H1 (cell line): ENCODE results near the gene SPSB1. TPM values are rescaled to one million over a fixed set of nuclear protein-coding genes. Genes with fewer than 3 reads are reported as not detected.
A peak's percentile ranks its signal among the peaks of the same experiment; 100 is the strongest.

ENCODE experiments used
- CTCF ChIA-PET: fragments of 300-600 bp; sonication (Branson Sonifier 250); formaldehyde crosslinking; loops from one replicate; lab custom pipeline; 2021; ENCODE audit not compliant: partially characterized antibody; lab: Charles Lee
- POLR2A ChIA-PET: fragments of 300-600 bp; sonication (Branson Sonifier 250); formaldehyde crosslinking; loops from one replicate; lab custom pipeline; 2021; ENCODE audit warnings: inconsistent platforms; ENCODE audit not compliant: partially characterized antibody; lab: Charles Lee
- DNase-seq, 2 experiments: peaks; one replicate each; pipeline versions ENCODE4 v3.0.0 to v3.0.0-alpha.2; 2010 to 2022; ENCODE audit warnings: low spot score in 2 of 2, low read depth in 1 of 2, mixed read lengths in 1 of 2
- FAIRE-seq: peaks from 2 replicates; lab custom pipeline; 2011; peaks lifted over from hg19 to GRCh38; lab: Jason Lieb, UNC
- H2AFZ ChIP-seq: 2 replicates; pipeline ENCODE4 v1.8.1; 2012; ENCODE audit warnings: low read length, inconsistent platforms
- H2AK5ac ChIP-seq: 2 replicates; pipeline ENCODE4 v1.6.1; 2013; ENCODE audit warnings: low read depth, low read length
- H2BK120ac ChIP-seq: replicated peaks from 2 replicates; pipeline ENCODE3; 2013; ENCODE audit warnings: low read depth, low read length, inconsistent platforms
- H2BK12ac ChIP-seq: 2 replicates; pipeline ENCODE4 v1.6.1; 2013; ENCODE audit warnings: low read depth, low read length
- H2BK15ac ChIP-seq: 2 replicates; pipeline ENCODE4 v1.6.1; 2013; ENCODE audit warnings: low read length
- H2BK20ac ChIP-seq: 2 replicates; pipeline ENCODE4 v1.6.1; 2013; ENCODE audit warnings: low read length
- H2BK5ac ChIP-seq: 2 replicates; pipeline ENCODE4 v1.6.1; 2013; ENCODE audit warnings: low read depth, low read length
- H3K14ac ChIP-seq: 2 replicates; pipeline ENCODE4 v1.6.1; 2013; ENCODE audit warnings: inconsistent platforms; ENCODE audit not compliant: insufficient read length
- H3K18ac ChIP-seq: 2 replicates; pipeline ENCODE4 v1.6.1; 2013; ENCODE audit warnings: low read length; ENCODE audit errors: extremely low read depth
- H3K23ac ChIP-seq: 2 replicates; pipeline ENCODE4 v1.6.1; 2013; ENCODE audit warnings: inconsistent platforms; ENCODE audit not compliant: insufficient read length
- H3K23me2 ChIP-seq: 2 replicates; pipeline ENCODE4 v1.6.1; 2013; ENCODE audit warnings: low read depth, low read length
- H3K27ac ChIP-seq: 2 replicates; pipeline ENCODE4 v1.6.1; 2011; ENCODE audit warnings: low read depth, low read length, inconsistent platforms
- H3K27me3 ChIP-seq, 4 experiments: replicated peaks in 1 of 4; 1 replicate in 1 of 4; 2 replicates in 3 of 4; pipeline versions ENCODE4 v1.6.1 to v1.8.1; 2011 to 2013; ENCODE audit warnings: low read length in 3 of 4, mild to moderate bottlenecking in 3 of 4, inconsistent platforms in 2 of 4, mixed read lengths in 2 of 4, moderate library complexity in 1 of 4; ENCODE audit not compliant: control insufficient read depth in 3 of 4, insufficient read depth in 3 of 4; ENCODE audit errors: extremely low read depth in 1 of 4
- H3K36me3 ChIP-seq, 4 experiments: 2 replicates each; pipeline versions ENCODE4 v1.6.1 to v1.8.1; 2011 to 2013; ENCODE audit warnings: mild to moderate bottlenecking in 4 of 4, low read length in 3 of 4, moderate library complexity in 2 of 4, control low read depth in 1 of 4, inconsistent platforms in 1 of 4; ENCODE audit not compliant: insufficient read depth in 4 of 4, control insufficient read depth in 2 of 4
- H3K4ac ChIP-seq: replicated peaks from 2 replicates; pipeline ENCODE3; 2013; ENCODE audit warnings: low read length, low read depth, mixed read lengths, inconsistent platforms; ENCODE audit not compliant: insufficient read length
- H3K4me1 ChIP-seq, 4 experiments: replicated peaks in 1 of 4; 1 replicate in 1 of 4; 2 replicates in 3 of 4; pipeline versions ENCODE4 v1.6.1 to v1.8.1; 2011 to 2013; ENCODE audit warnings: low read length in 3 of 4, inconsistent platforms in 2 of 4, mixed read lengths in 1 of 4; ENCODE audit not compliant: insufficient read depth in 4 of 4, control insufficient read depth in 3 of 4
- H3K4me2 ChIP-seq, 2 experiments: 2 replicates each; pipeline versions ENCODE4 v1.6.1 to v1.8.1; 2011 to 2013; ENCODE audit warnings: low read depth in 2 of 2, low read length in 2 of 2, control low read depth in 1 of 2, inconsistent platforms in 1 of 2, mild to moderate bottlenecking in 1 of 2; ENCODE audit not compliant: insufficient read depth in 1 of 2
- H3K4me3 ChIP-seq, 4 experiments: fragments of 200-600, 300-600 bp in 1 of 4; sonication (generic), shearing (Covaris generic), sonication (Bioruptor Twin) in 1 of 4; 2 replicates each; pipeline versions ENCODE4 v1.5.1 to v1.8.1; 2011 to 2016; ENCODE audit warnings: low read length in 4 of 4, low read depth in 3 of 4, control low read depth in 2 of 4, inconsistent platforms in 2 of 4, mild to moderate bottlenecking in 2 of 4, mixed read lengths in 1 of 4, moderate library complexity in 1 of 4; ENCODE audit not compliant: insufficient read depth in 2 of 4; ENCODE audit errors: extremely low read depth in 1 of 4
- H3K56ac ChIP-seq: replicated peaks from 2 replicates; pipeline ENCODE3; 2013; ENCODE audit warnings: low read depth, mild to moderate bottlenecking, mixed read lengths, low read length, inconsistent platforms; ENCODE audit not compliant: insufficient read length
- H3K79me1 ChIP-seq: 2 replicates; pipeline ENCODE4 v1.6.1; 2013; ENCODE audit warnings: low read depth, low read length, control low read depth
- H3K79me2 ChIP-seq, 2 experiments: 2 replicates each; pipeline versions ENCODE4 v1.6.1 to v1.8.1; 2012 to 2013; ENCODE audit warnings: low read length in 2 of 2, mild to moderate bottlenecking in 2 of 2, inconsistent platforms in 1 of 2; ENCODE audit not compliant: insufficient read depth in 2 of 2, control insufficient read depth in 1 of 2
- H3K9ac ChIP-seq, 4 experiments: replicated peaks in 1 of 4; 1 replicate in 1 of 4; 2 replicates in 3 of 4; pipeline versions ENCODE4 v1.6.1 to v1.8.1; 2011 to 2013; ENCODE audit warnings: low read depth in 3 of 4, low read length in 3 of 4, control low read depth in 2 of 4, mild to moderate bottlenecking in 2 of 4, moderate library complexity in 2 of 4, inconsistent platforms in 1 of 4; ENCODE audit errors: extremely low read depth in 1 of 4
- H3K9me3 ChIP-seq, 2 experiments: 2 replicates each; pipeline versions ENCODE4 v1.6.1 to v1.8.1; 2012 to 2013; ENCODE audit warnings: mild to moderate bottlenecking in 2 of 2, moderate library complexity in 2 of 2, control low read depth in 1 of 2, inconsistent platforms in 1 of 2, low read depth in 1 of 2, low read length in 1 of 2, mixed read lengths in 1 of 2; ENCODE audit not compliant: insufficient read depth in 2 of 2
- H4K20me1 ChIP-seq, 2 experiments: replicated peaks in 1 of 2; 2 replicates each; pipeline versions ENCODE3 to v1.8.1; 2011 to 2013; ENCODE audit warnings: inconsistent platforms in 2 of 2, low read length in 2 of 2, mild to moderate bottlenecking in 1 of 2; ENCODE audit not compliant: insufficient read depth in 2 of 2, control insufficient read depth in 1 of 2
- H4K5ac ChIP-seq: 2 replicates; pipeline ENCODE4 v1.6.1; 2013; ENCODE audit warnings: low read length, low read depth, mixed read lengths, inconsistent platforms; ENCODE audit not compliant: insufficient read length
- H4K8ac ChIP-seq: 2 replicates; pipeline ENCODE4 v1.8.0; 2013; ENCODE audit warnings: mild to moderate bottlenecking, moderate library complexity, low read length, inconsistent platforms; ENCODE audit not compliant: insufficient read depth; ENCODE audit errors: extremely low read depth
- H4K91ac ChIP-seq: replicated peaks from 2 replicates; pipeline ENCODE3; 2013; ENCODE audit warnings: low read length, mixed read lengths, inconsistent platforms; ENCODE audit not compliant: insufficient read length
- BACH1 ChIP-seq: IDR thresholded peaks from 2 replicates; pipeline ENCODE4 v1.6.1; 2012; ENCODE audit warnings: low read length, improper control_type of control experiment
- EP300 ChIP-seq, 2 experiments: IDR thresholded peaks; 1 replicate in 1 of 2; 2 replicates in 1 of 2; pipeline ENCODE4 v1.6.1; 2011 to 2012; ENCODE audit warnings: low read depth in 2 of 2, low read length in 2 of 2, mild to moderate bottlenecking in 2 of 2, borderline replicate concordance in 1 of 2, inconsistent platforms in 1 of 2, moderate library complexity in 1 of 2
- SP1 ChIP-seq: IDR thresholded peaks from 2 replicates; pipeline ENCODE4 v1.6.1; 2011; ENCODE audit warnings: low read depth, low read length
- WGBS, 2 experiments: shearing (Covaris generic) in 1 of 2; methylation state at CpG; one replicate each; pipeline versions ENCODE4 v1.1.6 to v1.1.7; 2013 to 2015; ENCODE audit warnings: low lambda C conversion rate in 2 of 2, mixed read lengths in 2 of 2, inconsistent platforms in 1 of 2, low coverage in 1 of 2, missing lambda C conversion rate in 1 of 2; ENCODE audit not compliant: insufficient replicate concordance in 2 of 2, insufficient coverage in 1 of 2, insufficient read length in 1 of 2; ENCODE audit errors: extremely low coverage in 1 of 2, missing lambda C conversion rate in 1 of 2; 5-methylcytosine and 5-hydroxymethylcytosine counted together
- polyA plus RNA-seq, 7 experiments: library from polyadenylated mRNA; depleted of rRNA in 3 of 7; stranded (reverse) in 5 of 7; unstranded in 2 of 7; fragments of >200 nt in 5 of 7; fragments of 200-250 nt in 2 of 7; gene quantifications; 1 replicate in 5 of 7; 2 replicates in 1 of 7; 4 replicates in 1 of 7; pipeline versions ENCODE4 v1.2.1 to v1.2.3, GENCODE V29; 2011 to 2013; ENCODE audit warnings: missing spikeins in 2 of 7, mixed read lengths in 2 of 7
- total RNA-seq: library from RNA; stranded (reverse); fragmentation: NEBNext Ultra II Directional; extraction: Animal tissue kit (Norgen Biotek cat#: 25700); gene quantifications from 2 replicates; pipeline ENCODE4 v1.2.1, GENCODE V29; 2021

Gene SPSB1
- total and polyA plus RNA-seq, 2 of the 8 experiments (the other 6 are each of a cell fraction or from before 2014, with no cell fraction given), result 5.3 to 6.4 TPM

DNA sequence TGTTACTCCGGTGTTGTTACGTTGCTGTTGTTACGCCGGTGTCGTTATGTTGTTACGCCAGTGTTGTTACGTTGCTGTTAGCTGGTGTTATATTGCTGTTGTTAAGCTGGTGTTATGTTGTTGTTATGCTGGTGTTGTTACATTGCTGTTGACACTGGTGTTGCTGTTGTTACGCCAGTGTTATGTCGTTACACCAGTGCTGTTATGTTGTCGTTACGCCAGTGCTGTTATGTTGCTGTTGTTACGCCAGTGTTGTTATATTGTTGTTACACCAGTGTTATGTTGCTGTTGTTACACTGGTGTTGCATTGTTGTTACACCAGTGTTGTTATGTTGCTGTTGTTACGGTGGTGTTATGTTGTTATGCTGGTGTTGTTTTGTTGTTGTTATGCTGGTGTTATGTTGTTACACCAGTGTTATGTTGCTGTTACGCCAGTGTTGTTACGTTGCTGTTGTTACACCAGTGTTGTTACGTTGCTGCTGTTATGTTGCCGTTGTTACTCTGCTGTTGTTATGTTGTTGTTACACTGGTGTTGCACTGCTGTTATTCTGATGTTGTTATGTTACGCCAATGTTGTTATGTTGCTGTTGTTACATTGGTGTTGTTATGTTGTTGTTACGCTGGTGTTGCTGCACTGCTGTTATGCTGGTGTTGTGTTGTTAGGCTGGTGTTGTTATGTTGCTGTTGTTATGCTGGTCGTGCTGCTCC, 32.5 kb upstream of the SPSB1 start:
- ChIA-PET CTCF (interaction anchor here (1.1 to 13.7 kb wide), 2 partner anchors 13 to 150 kb away, joined by 3 to 118 read pairs; no protein-coding TSS in a partner anchor), POLR2A (no interaction called here)
- Histone ChIP-seq H2BK15ac (peak overlapping the region; percentile 81), H3K27me3 (no peaks in the 10 kb centered on the region), H2BK12ac (peak overlapping the region; percentile 99), H3K23me2 (peaks cover 7% of the 10 kb centered on the region), H3K79me2 (peaks cover 3 to 6% of the 10 kb centered on the region in 2 experiments; a peak in 2 of 4 replicates), H3K9me3 (peaks cover 3 to 24% of the 10 kb centered on the region in 2 experiments), H3K36me3 (peaks cover 0 to 2% (median 0%) of the 10 kb centered on the region in 4 experiments; a peak in 1 of 8 replicates), H3K23ac (no peak overlapping the region), H3K18ac (no peak overlapping the region), H3K27ac (peak overlapping the region; percentile 81; the same call in 1 of the 2 replicates), H3K4me2 (no peak overlapping the region), H3K56ac (no peak overlapping the region), H2AK5ac (peak overlapping the region; percentile 100), H2BK5ac (peak overlapping the region; percentile 96; the same call in 1 of the 2 replicates), H3K9ac (no peak overlapping the region; a peak in 1 of 7 replicates), H4K91ac (no peak overlapping the region), H3K14ac (no peak overlapping the region), H2BK120ac (no peak overlapping the region), H4K20me1 (peaks cover 0 to 4% of the 10 kb centered on the region in 2 experiments), H4K8ac (no peak overlapping the region), H3K4me3 (no peak overlapping the region), H3K79me1 (peaks cover 3% of the 10 kb centered on the region), H4K5ac (no peak overlapping the region), H3K4me1 (no peaks in the 10 kb centered on the region; a peak in 2 of 7 replicates), H2AFZ (no peak overlapping the region), H2BK20ac (no peak overlapping the region), H3K4ac (no peak overlapping the region)
- DNase-seq (no peak), FAIRE-seq (peak; percentile 93)
- WGBS, 2 experiments, result 89% methylated on average over 20 of the region's 20 CpGs; no CpG with 5 or more reads in 1 of the 2 experiments
- TF ChIP-seq SP1, result peak; percentile 15; the same call in 1 of the 2 replicates
- no peak for TF ChIP-seq BACH1
- peak in 1 of 2 experiments; percentile 63; a peak in 1 of 3 replicates for TF ChIP-seq EP300 (IDR thresholded peaks at IDR 0.05; ENCODE audit: borderline replicate concordance in 1 of 2, low read depth in 2 of 2, low read length in 2 of 2)
